ENCODE measurements around the gene ACOX2. TPM values are rescaled to one million over a fixed set of nuclear protein-coding genes. Genes with fewer than 3 reads are reported as not detected.
A peak's percentile ranks its signal among the peaks of the same experiment; 100 is the strongest.

Gene ACOX2
- total and polyA plus RNA-seq, 2 of the 13 experiments (the other 11 are each of a cell fraction or from before 2014, with no cell fraction given), result 42.6 to 98.5 TPM

- intact Hi-C loops (cut with micrococcal nuclease; ENCODE audit: unreplicated experiment), result no loop called here
- WGBS (ENCODE audit: low lambda C conversion rate), result 51% methylated on average over 10 of the region's 12 CpGs
- TF ChIP-seq RBM39 (IDR thresholded peaks at IDR 0.05; ENCODE audit: low read depth, low read length, poor library complexity, severe bottlenecking) (no peak), MAFK (conservative IDR thresholded peaks at IDR 0.05 in 1 of 2, IDR thresholded peaks at IDR 0.05 in 1 of 2; ENCODE audit: low read length in 2 of 2) (no peak), TAF1 (CRISPR knock-in tag; IDR thresholded peaks at IDR 0.05) (no peak), FOXP4 (CRISPR knock-in tag; IDR thresholded peaks at IDR 0.05) (0 out of 2 replicates have a peak, but pooled peaks have one; percentile 26), ZNF556 (CRISPR knock-in tag; IDR thresholded peaks at IDR 0.05; ENCODE audit: borderline replicate concordance) (no peak), MLLT10 (CRISPR knock-in tag; IDR thresholded peaks at IDR 0.05) (no peak), NFKBIZ (CRISPR knock-in tag; IDR thresholded peaks at IDR 0.05) (no peak), SOX6 (IDR thresholded peaks at IDR 0.05) (no peak), SOX6 (CRISPR knock-in tag; IDR thresholded peaks at IDR 0.05) (peak; percentile 76), BHLHE40 (IDR thresholded peaks at IDR 0.05; ENCODE audit: low read length) (peak; percentile 41; the same call in 1 of the 2 replicates), HES4 (CRISPR knock-in tag; IDR thresholded peaks at IDR 0.05; ENCODE audit: borderline replicate concordance) (no peak), IKZF4 (CRISPR knock-in tag; IDR thresholded peaks at IDR 0.05; ENCODE audit: borderline replicate concordance, low read depth, not compliant biosample characterization) (no peak), ZNF883 (CRISPR knock-in tag; IDR thresholded peaks at IDR 0.05; ENCODE audit: not compliant biosample characterization) (no peak), ZBTB7A (CRISPR knock-in tag; IDR thresholded peaks at IDR 0.05) (no peak), ZNF331 (CRISPR knock-in tag; IDR thresholded peaks at IDR 0.05) (0 out of 2 replicates have a peak, but pooled peaks have one; percentile 13)
- TF ChIP-seq, protein P1, sequence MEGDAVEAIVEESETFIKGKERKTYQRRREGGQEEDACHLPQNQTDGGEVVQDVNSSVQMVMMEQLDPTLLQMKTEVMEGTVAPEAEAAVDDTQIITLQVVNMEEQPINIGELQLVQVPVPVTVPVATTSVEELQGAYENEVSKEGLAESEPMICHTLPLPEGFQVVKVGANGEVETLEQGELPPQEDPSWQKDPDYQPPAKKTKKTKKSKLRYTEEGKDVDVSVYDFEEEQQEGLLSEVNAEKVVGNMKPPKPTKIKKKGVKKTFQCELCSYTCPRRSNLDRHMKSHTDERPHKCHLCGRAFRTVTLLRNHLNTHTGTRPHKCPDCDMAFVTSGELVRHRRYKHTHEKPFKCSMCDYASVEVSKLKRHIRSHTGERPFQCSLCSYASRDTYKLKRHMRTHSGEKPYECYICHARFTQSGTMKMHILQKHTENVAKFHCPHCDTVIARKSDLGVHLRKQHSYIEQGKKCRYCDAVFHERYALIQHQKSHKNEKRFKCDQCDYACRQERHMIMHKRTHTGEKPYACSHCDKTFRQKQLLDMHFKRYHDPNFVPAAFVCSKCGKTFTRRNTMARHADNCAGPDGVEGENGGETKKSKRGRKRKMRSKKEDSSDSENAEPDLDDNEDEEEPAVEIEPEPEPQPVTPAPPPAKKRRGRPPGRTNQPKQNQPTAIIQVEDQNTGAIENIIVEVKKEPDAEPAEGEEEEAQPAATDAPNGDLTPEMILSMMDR (CRISPR knock-in tag; IDR thresholded peaks at IDR 0.05), result peak; percentile 69
- TF ChIP-seq, protein P2, sequence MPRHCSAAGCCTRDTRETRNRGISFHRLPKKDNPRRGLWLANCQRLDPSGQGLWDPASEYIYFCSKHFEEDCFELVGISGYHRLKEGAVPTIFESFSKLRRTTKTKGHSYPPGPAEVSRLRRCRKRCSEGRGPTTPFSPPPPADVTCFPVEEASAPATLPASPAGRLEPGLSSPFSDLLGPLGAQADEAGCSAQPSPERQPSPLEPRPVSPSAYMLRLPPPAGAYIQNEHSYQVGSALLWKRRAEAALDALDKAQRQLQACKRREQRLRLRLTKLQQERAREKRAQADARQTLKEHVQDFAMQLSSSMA (CRISPR knock-in tag; IDR thresholded peaks at IDR 0.05), result no peak
Observed at GRCh38 chr3:58560771-58561311, 23.9 kb upstream of the ACOX2 start.

More at GRCh38 chr3:58560771-58561311, 23.9 kb upstream of the ACOX2 start:
- peaks cover 69% of the 10 kb centered on the region for H3K4me1 ChIP-seq (ENCODE audit: insufficient read depth, low read length)
- H3K4me3 ChIP-seq (replicated peaks in 1 of 3; ENCODE audit: insufficient read depth in 1 of 3, low read depth in 2 of 3, low read length in 3 of 3), result no peak overlapping the region
- no peaks in the 10 kb centered on the region for H3K36me3 ChIP-seq (replicated peaks in 1 of 2; ENCODE audit: control insufficient read depth in 1 of 2, insufficient read depth in 2 of 2, low read length in 2 of 2)
- BruUV-seq (replicated peaks), result no TSS peak
- no peaks in the 10 kb centered on the region for H3K79me2 ChIP-seq (ENCODE audit: insufficient read depth, low read length)
- no peak overlapping the region for H2AFZ ChIP-seq (ENCODE audit: low read length)
- no peak overlapping the region for H3K9ac ChIP-seq (ENCODE audit: insufficient read depth, low read depth, low read length)
- no peaks in the 10 kb centered on the region for H4K20me1 ChIP-seq (ENCODE audit: insufficient read depth, low read length)
- no peaks in the 10 kb centered on the region for H3K27me3 ChIP-seq (ENCODE audit: control insufficient read depth in 1 of 2, insufficient read depth in 2 of 2, low read length in 2 of 2)
- H3K9me3 ChIP-seq (ENCODE audit: low read length), result no peaks in the 10 kb centered on the region
- no peak overlapping the region for H3K4me2 ChIP-seq (ENCODE audit: low read depth, low read length)
- ATAC-seq (peak; percentile 70), FAIRE-seq (peak; percentile 76), DNase-seq (ENCODE audit: low spot score) (peak; percentile 76)
- ChIA-PET CTCF (ENCODE audit: low intra/inter-chr PET ratio, low total read pairs) (interaction anchor here (1.4 kb wide), 1 partner anchor 69 kb away, joined by 4 read pairs; no protein-coding TSS in a partner anchor), POLR2A (interaction anchor here (6.4 kb wide), 1 partner anchor 24 kb away, joined by 76 read pairs; the partner anchor contains the start of gene ACOX2)
- in situ Hi-C loops (cut with HindIII; ENCODE audit: extremely low pct_ligation_motif_present, low pct_unique_long_range_greater_than_20kb), result no loop called here
- no peak overlapping the region for H3K27ac ChIP-seq (ENCODE audit: extremely low read length, insufficient read depth, low read length)
